Measurements from ENCODE around the gene CRELD1. TPM values are rescaled to one million over a fixed set of nuclear protein-coding genes. Genes with fewer than 3 reads are reported as not detected.

The CRELD1 gene
- total and polyA plus RNA-seq, 2 donors from 2014 or later, result 43.2 to 56.7 TPM

- H3K36me3 ChIP-seq (ENCODE audit: control insufficient read depth in 2 of 3, insufficient read depth in 3 of 3, low read length in 3 of 3), result peaks cover 0 to 16% (median 3%) of the 10 kb centered on the region in 3 donors
- peak overlapping the region in 1 of 2 donors; percentile 94 for H3K27ac ChIP-seq (ENCODE audit: low read depth in 2 of 2, low read length in 2 of 2)
- TF ChIP-seq CTCF (IDR thresholded peaks at IDR 0.05; ENCODE audit: borderline replicate concordance, extremely low read depth, insufficient read depth), result peak; percentile 2
- no peak for FAIRE-seq
- peaks cover 0 to 12% (median 0%) of the 10 kb centered on the region in 3 donors for H3K4me1 ChIP-seq (ENCODE audit: control insufficient read depth in 2 of 3, insufficient read depth in 2 of 3, low read depth in 1 of 3, low read length in 3 of 3)
- H3K9me3 ChIP-seq (ENCODE audit: control insufficient read depth in 2 of 3, insufficient read depth in 1 of 3, low read length in 3 of 3), result no peaks in the 10 kb centered on the region
- no peaks in the 10 kb centered on the region for H3K27me3 ChIP-seq (ENCODE audit: control insufficient read depth, insufficient read depth, low read length)
- H3K4me3 ChIP-seq (ENCODE audit: low read length in 3 of 3), result peak overlapping the region; percentile 67 to 89 (median 84)
- H3K9ac ChIP-seq (ENCODE audit: low read length in 3 of 3), result peak overlapping the region; percentile 56 to 95 (median 91)
- intact Hi-C loops (cut with DNase I), result no loop called here
- peak in 1 of 5 donors; percentile 71 for DNase-seq
These were observed 594 bp downstream of the CRELD1 start for GRCh38 chr3:9934235-9934621.

GRCh38 chr3:9934993-9935392, 1.4 kb downstream of the CRELD1 start:
- TF ChIP-seq CTCF (IDR thresholded peaks at IDR 0.05; ENCODE audit: borderline replicate concordance, extremely low read depth, insufficient read depth), result no peak
- Histone ChIP-seq H3K9ac (ENCODE audit: low read length in 3 of 3) (peak overlapping the region in 1 of 3 donors; percentile 3), H3K4me3 (ENCODE audit: low read length in 3 of 3) (peak overlapping the region in 2 of 3 donors; percentile 18 to 89), H3K36me3 (ENCODE audit: control insufficient read depth in 2 of 3, insufficient read depth in 3 of 3, low read length in 3 of 3) (peaks cover 0 to 16% (median 3%) of the 10 kb centered on the region in 3 donors), H3K27me3 (ENCODE audit: control insufficient read depth, insufficient read depth, low read length) (no peaks in the 10 kb centered on the region), H3K27ac (ENCODE audit: low read depth in 2 of 2, low read length in 2 of 2) (no peak overlapping the region), H3K4me1 (ENCODE audit: control insufficient read depth in 2 of 3, insufficient read depth in 2 of 3, low read depth in 1 of 3, low read length in 3 of 3) (peaks cover 0 to 12% (median 0%) of the 10 kb centered on the region in 3 donors), H3K9me3 (ENCODE audit: control insufficient read depth in 2 of 3, insufficient read depth in 1 of 3, low read length in 3 of 3) (no peaks in the 10 kb centered on the region)
- DNase-seq (no peak), FAIRE-seq (no peak)
- intact Hi-C loops (cut with DNase I), result no loop called here

- Histone ChIP-seq H3K4me3 (ENCODE audit: low read length in 3 of 3) (no peak overlapping the region), H3K27me3 (ENCODE audit: control insufficient read depth, insufficient read depth, low read length) (no peaks in the 10 kb centered on the region), H3K36me3 (ENCODE audit: control insufficient read depth in 2 of 3, insufficient read depth in 3 of 3, low read length in 3 of 3) (peaks cover 0 to 16% (median 3%) of the 10 kb centered on the region in 3 donors), H3K4me1 (ENCODE audit: control insufficient read depth in 2 of 3, insufficient read depth in 2 of 3, low read depth in 1 of 3, low read length in 3 of 3) (peaks cover 0 to 12% (median 0%) of the 10 kb centered on the region in 3 donors), H3K27ac (ENCODE audit: low read depth in 2 of 2, low read length in 2 of 2) (no peak overlapping the region), H3K9me3 (ENCODE audit: control insufficient read depth in 2 of 3, insufficient read depth in 1 of 3, low read length in 3 of 3) (no peaks in the 10 kb centered on the region), H3K9ac (ENCODE audit: low read length in 3 of 3) (no peak overlapping the region)
- FAIRE-seq (no peak), DNase-seq (no peak)
- no peak for TF ChIP-seq CTCF (IDR thresholded peaks at IDR 0.05; ENCODE audit: borderline replicate concordance, extremely low read depth, insufficient read depth)
- intact Hi-C loops (cut with DNase I), result no loop called here
These were observed 2.4 kb downstream of the CRELD1 start for GRCh38 chr3:9935966-9936510.

All from kidney (tissue), 14 donors.